GM12878 (cell line): ENCODE data around the gene SLC22A31. TPM values are rescaled to one million over a fixed set of nuclear protein-coding genes. Genes with fewer than 3 reads are reported as not detected.

Experiments used
- BRCA1 ChIP-seq: IDR thresholded peaks from 2 replicates; pipeline ENCODE4 v1.6.1; 2011; ENCODE audit warnings: low read depth, low read length, improper control_type of control experiment
- CBX5 ChIP-seq: sonication (generic); IDR thresholded peaks from 2 replicates; pipeline ENCODE4 v1.6.1; 2016; ENCODE audit warnings: low read depth, moderate library complexity, mild to moderate bottlenecking, inconsistent platforms
- CHD2 ChIP-seq: IDR thresholded peaks from 2 replicates; pipeline ENCODE4 v1.6.1; 2011; ENCODE audit warnings: low read depth, low read length, improper control_type of control experiment, borderline replicate concordance
- CREB1 ChIP-seq: IDR thresholded peaks from 2 replicates; pipeline ENCODE4 v1.6.1; 2012; ENCODE audit warnings: low read depth, mild to moderate bottlenecking, inconsistent platforms
- DPF2 ChIP-seq: fragments of 450-650 bp; IDR thresholded peaks from 2 replicates; pipeline ENCODE4 v1.6.1; 2017; ENCODE audit warnings: mild to moderate bottlenecking
- FOS ChIP-seq: IDR thresholded peaks from 3 replicates; pipeline ENCODE4 v1.6.1; 2011; ENCODE audit warnings: borderline replicate concordance; ENCODE audit not compliant: insufficient read length; ENCODE audit errors: extremely low read depth
- MYC ChIP-seq: IDR thresholded peaks from 2 replicates; pipeline ENCODE4 v1.6.1; 2011; ENCODE audit warnings: mild to moderate bottlenecking, low read length, moderate library complexity, inconsistent platforms; ENCODE audit not compliant: insufficient read depth, insufficient replicate concordance, insufficient read length, severe bottlenecking
- NFYA ChIP-seq: IDR thresholded peaks from 2 replicates; pipeline ENCODE4 v1.6.1; 2011; ENCODE audit warnings: low read depth, mild to moderate bottlenecking, low read length, improper control_type of control experiment, borderline replicate concordance
- POLR2AphosphoS2 ChIP-seq: IDR thresholded peaks from 2 replicates; pipeline ENCODE4 v1.6.1; 2011; ENCODE audit warnings: low read depth, mild to moderate bottlenecking, low read length, improper control_type of control experiment, moderate library complexity
- POLR2AphosphoS5 ChIP-seq: IDR thresholded peaks from 2 replicates; pipeline ENCODE4 v1.6.1; 2011; ENCODE audit warnings: mild to moderate bottlenecking, low read length, inconsistent platforms
- RCOR1 ChIP-seq: conservative IDR thresholded peaks from 2 replicates; pipeline ENCODE4 v1.6.1; 2012; ENCODE audit warnings: low read depth, low read length, improper control_type of control experiment
- SIN3A ChIP-seq: IDR thresholded peaks from 2 replicates; pipeline ENCODE4 v1.6.1; 2012; ENCODE audit warnings: low read depth, low read length, improper control_type of control experiment
- STAT3 ChIP-seq: IDR thresholded peaks from 2 replicates; pipeline ENCODE4 v1.6.1; 2011; ENCODE audit warnings: low read depth, low read length, improper control_type of control experiment
- SUZ12 ChIP-seq: fragments of 200-600 bp; sonication (generic); IDR thresholded peaks from one replicate; pipeline ENCODE4 v1.6.1; 2018; ENCODE audit warnings: antibody characterized with exemption, mild to moderate bottlenecking; ENCODE audit not compliant: unreplicated experiment
- TCF7 ChIP-seq: IDR thresholded peaks from 2 replicates; pipeline ENCODE4 v1.6.1; 2014; ENCODE audit warnings: antibody characterized with exemption, borderline replicate concordance
- ZBTB40 ChIP-seq: fragments of 450-650 bp; IDR thresholded peaks from 2 replicates; pipeline ENCODE4 v1.6.1; 2016; ENCODE audit warnings: mild to moderate bottlenecking, moderate library complexity, borderline replicate concordance
- polyA plus RNA-seq, 11 experiments: library from polyadenylated mRNA; depleted of rRNA in 4 of 11; unstranded in 6 of 11; stranded (reverse) in 5 of 11; fragments of >200 nt; fragmentation: Nextera tagmentation in 4 of 11; fragmentation: Illumina TruSeq in 1 of 11; extraction: Ambion mirVana in 4 of 11; extraction: Trizol in 1 of 11; gene quantifications; 1 replicate in 1 of 11; 2 replicates in 10 of 11; pipeline versions ENCODE4 v1.2.1 to v1.2.3, GENCODE V29; 2011 to 2016; ENCODE audit warnings: inconsistent platforms in 2 of 11, missing spikeins in 2 of 11, low read depth in 1 of 11
- total RNA-seq, 4 experiments: library from RNA; depleted of rRNA in 3 of 4; stranded (reverse); fragments of >200 nt in 3 of 4; fragmentation: Illumina TruSeq in 1 of 4; extraction: Trizol in 1 of 4; gene quantifications; 2 replicates each; pipeline versions ENCODE4 v1.2.1 to v1.2.3, GENCODE V29; 2013 to 2021
- TF ChIP-seq, protein P1 (sequence below): fragments of 450-650 bp; conservative IDR thresholded peaks from 2 replicates; pipeline ENCODE4 v1.6.1; 2017; ENCODE audit warnings: mild to moderate bottlenecking, moderate library complexity
- TF ChIP-seq, protein P2 (sequence below): fragments of 450-650 bp; IDR thresholded peaks from 2 replicates; pipeline ENCODE4 v1.6.1; 2018; ENCODE audit warnings: borderline replicate concordance, mild to moderate bottlenecking; ENCODE audit not compliant: partially characterized antibody

Gene SLC22A31
- total and polyA plus RNA-seq, 10 of the 15 experiments (the other 5 are each of a cell fraction or from before 2014, with no cell fraction given) = 0.13 to 0.24 (median 0.23) TPM; not detected in 7

GRCh38 chr16:89217388-89218191 lies 17.3 kb upstream of the SLC22A31 start, which contains the start of gene ZNF778 (continued):
- TF ChIP-seq, protein P1, sequence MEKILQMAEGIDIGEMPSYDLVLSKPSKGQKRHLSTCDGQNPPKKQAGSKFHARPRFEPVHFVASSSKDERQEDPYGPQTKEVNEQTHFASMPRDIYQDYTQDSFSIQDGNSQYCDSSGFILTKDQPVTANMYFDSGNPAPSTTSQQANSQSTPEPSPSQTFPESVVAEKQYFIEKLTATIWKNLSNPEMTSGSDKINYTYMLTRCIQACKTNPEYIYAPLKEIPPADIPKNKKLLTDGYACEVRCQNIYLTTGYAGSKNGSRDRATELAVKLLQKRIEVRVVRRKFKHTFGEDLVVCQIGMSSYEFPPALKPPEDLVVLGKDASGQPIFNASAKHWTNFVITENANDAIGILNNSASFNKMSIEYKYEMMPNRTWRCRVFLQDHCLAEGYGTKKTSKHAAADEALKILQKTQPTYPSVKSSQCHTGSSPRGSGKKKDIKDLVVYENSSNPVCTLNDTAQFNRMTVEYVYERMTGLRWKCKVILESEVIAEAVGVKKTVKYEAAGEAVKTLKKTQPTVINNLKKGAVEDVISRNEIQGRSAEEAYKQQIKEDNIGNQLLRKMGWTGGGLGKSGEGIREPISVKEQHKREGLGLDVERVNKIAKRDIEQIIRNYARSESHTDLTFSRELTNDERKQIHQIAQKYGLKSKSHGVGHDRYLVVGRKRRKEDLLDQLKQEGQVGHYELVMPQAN = peak; percentile 99
- TF ChIP-seq BRCA1 (no peak), POLR2AphosphoS2 (peak; percentile 82; the same call in 1 of the 2 replicates), DPF2 (peak; percentile 62; the same call in 1 of the 2 replicates), TCF7 (no peak), NFYA (no peak), CREB1 (peak; percentile 96), RCOR1 (no peak), CHD2 (0 out of 2 replicates have a peak, but pooled peaks have one; percentile 24), POLR2AphosphoS5 (peak; percentile 80), STAT3 (no peak), ZBTB40 (peak; percentile 94), SIN3A (peak; percentile 96; the same call in 1 of the 2 replicates), FOS (no peak), SUZ12 (no peak), MYC (no peak), CBX5 (no peak)
- TF ChIP-seq, protein P2, sequence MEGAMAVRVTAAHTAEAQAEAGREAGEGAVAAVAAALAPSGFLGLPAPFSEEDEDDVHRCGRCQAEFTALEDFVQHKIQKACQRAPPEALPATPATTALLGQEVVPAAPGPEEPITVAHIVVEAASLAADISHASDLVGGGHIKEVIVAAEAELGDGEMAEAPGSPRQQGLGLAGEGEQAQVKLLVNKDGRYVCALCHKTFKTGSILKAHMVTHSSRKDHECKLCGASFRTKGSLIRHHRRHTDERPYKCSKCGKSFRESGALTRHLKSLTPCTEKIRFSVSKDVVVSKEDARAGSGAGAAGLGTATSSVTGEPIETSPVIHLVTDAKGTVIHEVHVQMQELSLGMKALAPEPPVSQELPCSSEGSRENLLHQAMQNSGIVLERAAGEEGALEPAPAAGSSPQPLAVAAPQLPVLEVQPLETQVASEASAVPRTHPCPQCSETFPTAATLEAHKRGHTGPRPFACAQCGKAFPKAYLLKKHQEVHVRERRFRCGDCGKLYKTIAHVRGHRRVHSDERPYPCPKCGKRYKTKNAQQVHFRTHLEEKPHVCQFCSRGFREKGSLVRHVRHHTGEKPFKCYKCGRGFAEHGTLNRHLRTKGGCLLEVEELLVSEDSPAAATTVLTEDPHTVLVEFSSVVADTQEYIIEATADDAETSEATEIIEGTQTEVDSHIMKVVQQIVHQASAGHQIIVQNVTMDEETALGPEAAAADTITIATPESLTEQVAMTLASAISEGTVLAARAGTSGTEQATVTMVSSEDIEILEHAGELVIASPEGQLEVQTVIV = peak; percentile 50
